Kasumi-1 (cell line): Measurements from ENCODE around the gene RASSF7.

ENCODE experiments used
- DNase-seq, 2 experiments: peaks; one replicate each; lab custom pipeline; 2025; lab: John Stamatoyannopoulos, UW

The RASSF7 gene

GRCh38 chr11:586376-587316 lies 25.9 kb downstream of the RASSF7 start:
- no peak for DNase-seq

GRCh38 chr11:587546-587945 lies 26.8 kb downstream of the RASSF7 start:
- DNase-seq: no peak

DNA sequence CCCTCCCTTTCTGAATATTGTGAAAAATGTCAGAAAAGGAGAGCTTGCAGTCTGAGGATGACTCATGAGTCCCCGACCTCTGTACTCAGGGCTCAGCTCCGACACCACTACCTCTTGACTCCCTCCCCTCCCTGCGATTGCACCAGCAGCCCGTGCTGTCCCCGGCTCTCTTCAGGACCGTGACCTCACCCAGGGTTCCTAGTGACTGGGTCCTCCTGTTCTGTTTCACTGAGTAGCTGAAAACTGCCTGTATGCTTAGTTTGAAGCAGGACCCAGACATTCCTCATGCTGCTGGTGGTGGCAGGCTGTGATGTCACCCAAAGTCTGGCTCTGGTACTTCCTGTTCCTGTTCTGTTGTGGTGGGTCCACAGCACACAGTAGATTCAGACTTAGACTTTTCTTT lies 27.2 kb downstream of the RASSF7 start:
- peak; percentile 96 for DNase-seq

DNA sequence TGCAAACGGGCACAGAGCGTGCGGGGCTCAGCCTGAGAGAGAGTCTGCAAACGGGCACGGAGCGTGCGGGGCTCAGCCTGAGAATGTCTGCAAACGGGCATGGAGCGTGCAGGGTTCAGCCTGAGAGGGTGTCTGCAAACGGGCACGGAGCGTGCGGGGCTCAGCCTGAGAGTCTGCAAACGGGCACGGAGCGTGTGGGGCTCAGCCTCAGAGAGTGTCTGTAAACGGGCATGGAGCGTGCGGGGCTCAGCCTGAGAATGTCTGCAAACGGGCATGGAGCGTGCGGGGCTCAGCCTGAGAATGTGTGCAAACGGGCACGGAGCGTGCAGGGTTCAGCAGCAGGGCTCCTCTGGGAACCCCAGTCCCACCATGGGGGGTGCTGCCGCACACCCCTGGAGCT lies 29.0 kb downstream of the RASSF7 start:
- DNase-seq: no peak

DNA sequence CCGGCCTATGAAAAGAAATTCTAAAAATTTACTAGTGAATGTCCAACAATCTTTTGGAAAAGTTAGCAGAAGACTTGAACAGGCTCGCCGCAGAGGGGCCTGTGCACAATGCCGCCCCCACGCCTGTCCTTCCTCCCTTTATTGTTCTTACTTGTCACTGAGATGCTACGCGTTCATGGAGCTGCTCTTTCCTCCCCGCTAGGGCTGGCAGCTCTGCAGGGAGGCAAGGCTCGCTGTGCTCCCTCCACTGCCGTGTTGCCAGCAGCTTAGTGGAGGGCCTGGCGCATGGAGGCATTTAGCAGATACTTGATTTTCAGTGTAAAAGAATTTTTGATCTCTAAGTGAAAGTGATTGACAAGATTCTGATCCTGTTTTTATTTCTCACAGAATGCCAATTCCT lies 30.2 kb downstream of the RASSF7 start:
- no peak for DNase-seq

GRCh38 chr11:592501-592900 lies 31.7 kb downstream of the RASSF7 start:
- no peak for DNase-seq

- DNase-seq: no peak
These were observed 32.1 kb downstream of the RASSF7 start for GRCh38 chr11:592918-593317.

GRCh38 chr11:593347-593746 lies 32.6 kb downstream of the RASSF7 start:
- DNase-seq: no peak

DNA sequence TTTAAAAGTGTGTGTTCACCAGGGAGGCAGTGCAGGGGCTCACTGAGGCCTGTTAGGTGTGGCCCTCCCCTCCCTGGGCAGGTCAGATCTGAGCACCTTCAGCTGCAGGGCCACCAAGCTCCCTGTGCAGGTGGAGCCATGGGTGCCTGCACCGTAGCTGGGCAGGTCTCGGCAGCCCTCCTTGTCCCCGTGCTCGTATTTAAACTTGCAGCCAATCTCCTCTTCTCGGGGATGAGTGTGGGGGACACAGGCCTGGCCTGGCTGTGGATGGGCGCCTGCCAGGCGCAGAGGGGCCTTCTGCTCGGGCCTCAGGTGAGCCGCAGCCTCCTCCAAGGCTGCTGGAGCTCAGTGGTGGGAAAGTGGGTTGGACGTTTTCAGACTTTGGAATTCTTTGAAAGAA lies 34.6 kb downstream of the RASSF7 start:
- DNase-seq: no peak

DNA sequence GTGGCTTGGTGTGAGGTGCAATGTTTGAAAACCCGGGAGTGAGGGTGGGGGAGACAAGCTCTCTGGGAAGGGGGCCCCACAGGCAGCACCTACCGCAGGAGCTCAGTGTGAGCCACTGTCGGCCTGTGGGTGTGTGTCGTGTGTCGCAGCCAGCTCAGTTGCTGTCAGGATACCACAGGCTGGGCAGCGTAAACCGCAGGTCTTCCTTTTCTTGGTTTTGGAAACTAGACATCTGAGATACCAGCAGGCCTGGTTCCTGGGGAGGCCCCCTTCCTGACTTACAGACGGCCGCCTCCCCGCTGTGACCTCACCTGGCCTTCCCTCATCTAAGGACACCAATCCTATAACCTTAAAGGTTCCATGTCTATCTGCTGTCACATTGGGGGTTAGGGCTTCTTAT lies 35.6 kb downstream of the RASSF7 start:
- DNase-seq: no peak

DNA sequence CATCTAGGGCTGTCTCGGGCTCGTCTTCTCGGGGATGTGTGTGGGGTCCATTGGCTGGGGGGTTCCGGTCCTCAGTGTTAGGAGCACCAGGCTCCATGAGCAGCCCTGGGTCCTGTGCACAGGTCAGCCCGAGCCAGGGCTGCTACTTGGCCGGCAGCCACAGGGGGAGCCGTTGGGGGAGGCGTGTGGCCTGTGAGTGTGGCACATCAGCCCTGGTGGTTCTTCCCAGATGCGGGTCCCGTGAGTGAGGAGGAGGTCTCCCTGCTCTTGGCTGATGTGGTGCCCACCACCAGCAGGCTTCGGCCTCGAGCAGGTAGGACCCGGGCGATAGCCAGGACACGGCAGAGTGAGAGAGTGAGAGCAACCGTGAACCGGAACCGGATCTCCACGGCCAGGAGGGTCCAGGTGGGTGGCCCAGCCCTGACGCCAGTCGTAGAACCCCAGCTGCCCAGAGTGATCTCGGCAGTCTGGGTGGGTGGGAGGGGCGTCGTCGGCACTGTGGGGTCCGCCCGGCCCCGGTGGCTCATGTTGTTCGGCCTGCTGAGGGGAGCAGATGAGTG lies 36.5 kb downstream of the RASSF7 start:
- no peak for DNase-seq

- DNase-seq: no peak
These were observed 37.4 kb downstream of the RASSF7 start for GRCh38 chr11:598005-598680.

DNA sequence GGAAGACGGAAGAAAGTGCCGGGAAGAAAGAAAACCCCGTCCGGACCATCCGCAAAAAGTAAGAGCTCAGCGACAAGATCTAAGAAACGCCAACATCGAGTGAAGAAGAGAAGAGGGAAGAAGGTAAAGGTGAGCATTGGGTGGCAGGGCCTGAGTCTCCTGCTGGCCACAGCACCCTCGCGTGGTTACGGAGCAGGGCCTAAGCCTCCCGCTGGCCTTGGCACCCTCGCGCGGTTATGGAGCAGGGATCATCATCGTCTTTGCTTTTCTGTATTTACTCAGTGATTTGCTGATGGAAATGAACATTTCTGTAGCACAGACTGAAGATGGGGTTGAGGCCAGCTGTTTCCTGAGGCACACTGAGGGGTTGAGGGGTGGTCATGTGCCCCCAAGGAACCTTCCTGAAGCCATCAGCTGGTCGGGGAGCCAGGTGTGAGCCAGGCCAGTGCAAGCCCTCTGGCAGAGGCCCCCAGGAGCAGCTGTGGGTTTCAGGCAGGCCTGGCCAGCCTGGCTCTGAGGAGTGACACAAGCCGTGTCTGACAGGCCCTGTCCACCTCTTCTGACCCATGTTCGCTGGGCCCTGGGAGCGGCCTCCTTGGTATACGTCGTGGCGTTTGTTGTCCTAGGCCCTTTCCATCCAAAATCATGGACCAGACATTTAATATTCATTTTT lies 40.9 kb downstream of the RASSF7 start:
- DNase-seq: no peak

DNA sequence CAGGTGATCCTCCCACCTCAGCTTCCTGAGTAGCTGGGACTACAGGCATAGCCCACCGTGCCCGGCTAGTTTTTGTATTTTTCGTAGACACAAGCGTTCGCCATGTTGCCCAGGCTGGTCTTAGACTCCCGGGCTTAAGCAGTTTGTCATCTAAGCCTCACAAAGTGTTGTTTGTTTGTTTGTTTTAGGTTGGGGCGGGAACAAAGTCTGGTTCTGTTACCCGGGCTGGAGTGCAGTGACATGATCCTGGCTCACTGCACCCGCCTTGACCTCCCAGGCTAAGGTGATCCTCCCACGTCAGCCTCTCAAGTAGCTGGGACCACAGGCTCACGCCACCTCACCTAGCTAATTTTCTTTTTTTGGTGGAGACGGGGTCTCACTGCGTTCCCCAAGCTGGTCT lies 42.4 kb downstream of the RASSF7 start:
- no peak for DNase-seq

GRCh38 chr11:605286-606129 lies 44.7 kb downstream of the RASSF7 start:
- DNase-seq: no peak

GRCh38 chr11:606245-606644 lies 45.5 kb downstream of the RASSF7 start:
- DNase-seq: no peak

GRCh38 chr11:607020-607780 lies 46.4 kb downstream of the RASSF7 start:
- DNase-seq: no peak

GRCh38 chr11:607971-608659 lies 47.3 kb downstream of the RASSF7 start:
- no peak for DNase-seq

DNA sequence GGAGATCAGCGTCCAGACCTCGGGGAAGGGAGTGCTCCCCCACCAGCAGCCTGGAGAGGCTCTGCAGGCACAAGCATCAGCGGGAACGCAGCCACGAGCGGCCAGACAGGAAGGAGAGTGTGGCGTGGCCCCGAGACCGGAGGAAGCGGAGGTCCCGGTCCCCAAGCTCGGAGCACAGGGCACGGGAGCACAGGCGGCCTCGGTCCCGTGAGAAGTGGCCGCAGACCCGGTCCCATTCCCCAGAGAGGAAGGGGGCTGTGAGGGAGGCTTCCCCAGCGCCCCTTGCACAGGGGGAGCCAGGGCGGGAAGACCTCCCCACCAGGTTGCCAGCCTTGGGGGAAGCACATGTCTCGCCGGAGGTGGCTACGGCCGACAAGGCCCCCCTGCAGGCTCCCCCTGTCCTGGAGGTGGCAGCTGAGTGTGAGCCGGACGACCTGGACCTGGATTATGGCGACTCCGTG lies 48.1 kb downstream of the RASSF7 start:
- no peak for DNase-seq

DNA sequence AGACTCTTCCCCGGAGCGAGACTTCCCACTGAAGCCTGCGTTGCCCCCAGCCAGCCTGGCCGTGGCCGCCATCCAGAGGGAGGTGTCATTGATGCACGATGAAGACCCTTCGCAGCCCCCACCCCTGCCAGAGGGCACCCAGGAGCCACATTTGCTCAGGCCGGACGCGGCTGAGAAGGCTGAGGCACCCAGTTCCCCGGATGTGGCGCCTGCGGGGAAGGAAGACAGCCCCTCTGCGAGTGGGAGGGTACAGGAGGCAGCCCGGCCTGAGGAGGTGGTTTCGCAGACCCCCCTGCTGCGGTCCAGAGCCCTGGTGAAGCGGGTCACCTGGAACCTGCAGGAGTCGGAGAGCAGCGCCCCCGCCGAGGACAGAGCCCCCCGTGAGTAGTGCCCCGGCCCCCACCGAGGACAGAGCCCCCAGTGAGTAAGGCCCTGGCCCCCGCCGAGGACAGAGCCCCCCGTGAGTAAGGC lies 48.6 kb downstream of the RASSF7 start:
- DNase-seq: no peak
